ENCODE results near the gene RNF208.

Gene RNF208

GRCh38 chr9:137226338-137227053 is 4.5 kb upstream of the RNF208 start:
- no peak for DNase-seq

DNA sequence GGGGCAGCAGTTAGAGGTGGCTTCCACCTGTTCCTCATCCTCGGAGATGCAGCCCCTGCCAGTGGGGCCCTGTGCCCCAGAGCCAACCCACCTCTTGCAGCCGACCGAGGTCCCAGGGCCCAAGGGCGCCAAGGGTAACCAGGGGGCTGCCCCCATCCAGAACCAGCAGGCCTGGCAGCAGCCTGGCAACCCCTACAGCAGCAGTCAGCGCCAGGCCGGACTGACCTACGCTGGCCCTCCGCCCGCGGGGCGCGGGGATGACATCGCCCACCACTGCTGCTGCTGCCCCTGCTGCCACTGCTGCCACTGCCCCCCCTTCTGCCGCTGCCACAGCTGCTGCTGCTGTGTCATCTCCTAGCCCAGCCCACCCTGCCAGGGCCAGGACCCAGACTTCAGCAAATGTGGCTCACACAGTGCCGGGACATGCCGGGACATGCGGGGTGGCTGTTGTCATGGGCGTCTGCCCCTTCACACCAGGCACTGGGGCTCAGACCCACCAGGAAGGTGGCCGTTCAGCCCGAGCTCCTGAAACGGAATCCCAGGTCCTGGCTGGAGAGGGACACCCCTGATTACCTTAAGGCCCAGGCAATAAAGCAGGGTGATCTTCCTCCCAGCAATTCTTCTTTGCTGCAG is 3.8 kb upstream of the RNF208 start:
- DNase-seq: no peak

- peak; percentile 47 for DNase-seq
Observed at GRCh38 chr9:137224830-137225694, 3.0 kb upstream of the RNF208 start, which contains the start of gene CYSRT1. Gene CYSRT1, plus strand, starts transcription at chr9:137225174. Its CDS starts 448 bp downstream, at chr9:137225622.

- peak; percentile 99 for DNase-seq
Observed at GRCh38 chr9:137223078-137223970, 1.3 kb upstream of the RNF208 start.

- DNase-seq: no peak
Observed at GRCh38 chr9:137221506-137222111, 431 bp downstream of the RNF208 start.

DNA sequence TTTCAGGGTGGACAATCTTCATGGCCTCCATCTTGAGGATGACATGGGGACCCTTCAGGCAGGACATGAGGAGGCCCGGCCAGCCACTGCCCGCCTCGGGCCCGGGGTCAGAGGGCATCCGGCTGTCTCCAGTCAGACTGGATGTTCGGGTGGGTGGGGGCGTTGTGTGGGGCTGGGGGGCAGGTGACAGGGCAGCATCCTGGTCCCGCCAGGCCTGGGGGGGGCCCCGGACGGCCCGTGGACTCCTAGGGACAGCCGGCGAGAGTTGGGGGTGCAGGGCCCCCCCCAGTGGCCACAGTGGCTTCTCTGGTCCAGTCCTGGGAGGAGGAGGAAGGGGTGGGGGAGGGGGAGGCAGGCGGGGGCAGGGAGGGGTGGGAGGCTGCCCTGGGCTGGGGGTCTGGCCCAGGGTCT is 940 bp downstream of the RNF208 start:
- no peak for DNase-seq

DNA sequence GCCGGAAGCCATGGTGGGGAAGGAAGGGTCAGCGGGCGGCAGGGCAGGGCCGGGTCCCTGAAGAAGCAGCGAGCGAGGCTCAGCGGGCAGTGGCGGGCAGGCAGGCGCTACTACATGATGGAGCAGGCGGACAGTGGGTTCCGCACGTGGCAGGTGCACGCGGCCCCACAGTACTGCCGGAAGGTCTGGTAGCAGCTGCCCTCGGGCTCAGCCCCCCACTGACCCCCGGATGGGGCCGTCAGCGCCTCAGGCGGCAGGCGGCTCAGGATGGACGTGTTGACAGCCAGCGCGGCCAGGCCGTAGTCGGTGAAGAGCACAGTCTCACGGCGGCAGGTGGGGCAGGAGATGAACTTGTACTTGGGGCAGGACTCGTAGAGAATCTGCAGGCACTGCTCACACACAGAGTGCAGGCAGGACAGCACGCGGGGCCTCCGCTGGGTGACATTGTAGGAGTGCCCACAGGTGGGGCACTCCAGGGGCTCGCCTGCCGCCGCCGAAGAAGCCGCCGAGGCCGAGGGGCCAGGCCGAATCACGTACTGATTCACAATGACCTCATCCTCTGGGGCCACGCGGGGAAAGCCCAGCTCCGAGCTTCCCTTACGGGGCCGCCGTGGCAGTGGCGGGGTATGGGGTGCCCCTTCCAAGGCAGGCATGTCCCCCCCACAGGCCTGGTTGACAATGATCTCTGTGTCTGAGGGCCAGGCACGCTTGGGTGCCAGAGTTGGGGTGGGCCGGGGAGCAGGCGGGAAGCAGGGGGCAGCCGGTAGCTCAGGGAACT is 1.5 kb downstream of the RNF208 start:
- DNase-seq: no peak

- no peak for DNase-seq
Observed at GRCh38 chr9:137219757-137220316, 2.2 kb downstream of the RNF208 start.

GRCh38 chr9:137218754-137219271 is 3.2 kb downstream of the RNF208 start:
- DNase-seq: peak; percentile 22

- no peak for DNase-seq
Observed at GRCh38 chr9:137218212-137218753, 3.8 kb downstream of the RNF208 start.

DNA sequence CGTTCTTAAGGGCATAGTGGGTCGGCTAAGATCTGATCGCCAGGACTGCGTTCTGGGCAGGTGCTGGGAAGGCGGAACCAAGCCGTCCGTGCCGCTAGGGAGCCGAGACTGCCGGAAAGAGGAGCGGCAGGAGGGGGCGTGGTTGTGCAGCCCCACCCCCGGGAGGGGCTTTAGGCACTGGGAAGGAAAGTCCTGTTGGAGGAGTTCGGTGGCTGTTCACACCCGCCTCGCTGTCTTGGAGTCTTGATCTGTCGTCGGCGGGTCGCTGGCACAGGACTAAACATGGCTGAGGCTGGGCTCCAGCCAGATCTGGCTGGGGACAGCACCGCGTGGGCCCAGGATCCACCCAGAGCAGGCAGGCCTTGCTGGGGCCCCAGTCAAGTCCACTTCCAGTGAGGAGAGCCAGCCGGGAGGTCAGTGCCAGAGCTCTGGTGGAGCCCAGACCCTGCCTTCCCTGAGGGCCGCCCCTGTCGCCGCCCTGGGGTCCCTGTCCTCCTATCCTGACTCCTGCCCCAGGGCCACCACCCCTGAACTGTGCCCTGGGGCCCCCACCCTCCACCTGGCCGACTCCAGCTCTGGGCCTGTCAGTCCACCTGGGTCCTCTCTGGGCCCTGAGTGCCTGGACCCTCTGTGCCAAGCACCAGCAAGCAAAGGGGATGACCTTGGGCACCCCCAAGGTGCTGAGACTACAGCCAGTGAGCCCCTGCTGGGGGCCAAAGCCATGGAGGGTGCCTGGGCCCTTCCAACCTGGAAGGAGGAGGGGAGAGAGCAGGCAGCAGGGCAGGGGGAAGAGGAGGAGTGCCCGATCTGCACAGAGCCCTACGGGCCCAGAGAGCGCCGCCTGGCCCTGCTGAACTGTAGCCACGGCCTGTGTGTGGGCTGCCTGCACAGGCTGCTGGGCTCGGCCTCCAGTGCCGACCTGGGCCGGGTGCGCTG is 4.5 kb downstream of the RNF208 start:
- DNase-seq: no peak

- DNase-seq: no peak
Observed at GRCh38 chr9:137216188-137216965, 5.7 kb downstream of the RNF208 start.

GRCh38 chr9:137215196-137215986 is 6.6 kb downstream of the RNF208 start:
- no peak for DNase-seq

DNA sequence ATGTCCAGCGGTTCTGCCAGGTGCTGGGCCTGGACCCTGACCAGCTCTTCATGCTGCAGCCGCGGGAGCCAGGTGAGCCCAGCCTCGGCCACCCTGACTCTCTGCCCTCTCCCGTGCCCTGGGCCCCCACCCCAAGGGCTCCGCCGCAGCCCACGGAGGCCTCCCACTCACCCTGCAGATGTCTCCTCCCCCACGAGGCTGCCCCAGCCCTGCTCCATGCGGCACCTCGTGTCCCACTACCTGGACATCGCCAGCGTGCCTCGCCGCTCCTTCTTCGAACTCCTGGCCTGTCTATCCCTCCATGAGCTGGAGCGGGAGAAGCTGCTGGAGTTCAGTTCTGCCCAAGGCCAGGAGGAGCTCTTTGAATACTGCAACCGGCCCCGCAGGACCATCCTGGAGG is 7.4 kb downstream of the RNF208 start:
- DNase-seq: no peak

DNA sequence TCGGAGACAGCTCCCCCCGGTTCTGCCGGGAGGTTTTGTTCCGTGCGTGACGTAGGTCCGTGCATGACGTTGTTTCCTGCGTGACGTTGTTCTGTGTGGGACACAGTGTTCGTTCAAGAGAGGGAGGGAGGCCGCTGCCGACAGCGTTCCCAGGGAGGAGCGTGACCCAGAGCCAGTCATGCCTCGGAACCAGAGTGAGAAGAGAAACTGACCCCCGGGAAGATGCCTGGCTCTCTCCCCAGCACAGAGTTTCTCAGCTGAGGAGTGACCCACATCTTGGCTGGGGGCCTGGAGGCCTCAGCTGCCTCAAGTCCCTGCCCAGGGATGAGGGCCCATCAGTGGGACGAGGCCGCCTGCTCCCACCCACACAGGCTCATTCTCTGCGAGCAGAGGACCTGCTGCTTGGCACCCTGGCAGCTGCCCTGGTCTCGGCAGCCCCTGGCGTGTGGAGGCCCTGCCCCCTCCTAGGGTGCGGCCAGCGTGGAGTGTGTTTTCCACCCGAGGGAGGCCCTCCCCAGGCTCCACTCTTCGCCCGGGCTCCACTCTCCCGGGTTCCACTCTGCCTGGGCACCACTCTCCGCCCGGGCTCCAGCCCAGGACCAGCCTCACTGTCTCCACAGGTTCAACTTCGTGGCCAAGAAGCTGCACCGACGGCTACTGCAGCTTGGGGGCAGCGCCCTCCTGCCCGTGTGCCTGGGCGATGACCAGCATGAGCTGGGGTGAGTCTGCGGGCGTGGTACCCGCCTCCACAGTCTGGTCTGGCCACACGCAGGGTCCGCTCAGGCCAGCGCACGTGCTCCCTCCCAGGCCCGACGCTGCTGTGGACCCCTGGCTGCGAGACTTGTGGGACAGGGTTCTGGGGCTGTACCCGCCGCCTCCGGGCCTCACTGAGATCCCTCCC is 8.6 kb downstream of the RNF208 start:
- no peak for DNase-seq

DNA sequence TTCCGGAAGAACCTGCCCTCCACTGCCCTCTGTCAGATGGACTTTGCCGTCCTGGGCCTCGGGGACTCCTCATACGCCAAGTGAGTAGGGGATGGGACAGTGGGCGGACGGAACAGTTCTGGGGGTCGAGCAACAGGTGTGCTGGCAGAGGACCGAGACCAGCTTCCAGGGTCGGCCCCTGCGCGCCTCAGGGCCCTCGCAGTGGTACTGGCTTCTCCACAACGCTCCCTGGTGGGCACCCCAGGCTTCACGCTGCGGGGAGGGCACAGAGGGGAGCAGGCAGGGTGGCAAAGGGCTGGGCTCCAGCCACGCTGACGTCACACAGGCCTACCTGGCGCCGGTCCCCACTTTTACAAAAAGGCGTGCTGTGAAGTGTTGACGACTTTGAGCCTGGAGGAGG is 9.5 kb downstream of the RNF208 start:
- DNase-seq: no peak

All from stimulated activated CD4-positive, alpha-beta T cell treated with anti-CD3 and anti-CD28 coated beads, Interleukin-15, amount 100 ng/mL, for 24 hours (primary cell).